Breast epithelium (tissue), 4 donors: Measurements from ENCODE around the gene SNRPD3. TPM values are rescaled to one million over a fixed set of nuclear protein-coding genes. Genes with fewer than 3 reads are reported as not detected.
"Not testable (repeated sequence)": the region's sequence is repeated elsewhere in the genome, so short reads cannot be mapped to it uniquely, and the experiment has no call there.

ENCODE experiments used
- DNase-seq, 2 donors: peaks; one replicate each; pipeline ENCODE4 v3.0.0-alpha.2; 2019; ENCODE audit warnings: low spot score in 2 of 2
- H3K27ac ChIP-seq, 2 donors: fragments of 200-600 bp; sonication (generic) in 1 of 2; one replicate each; pipeline ENCODE4 v1.5.1; 2016 to 2019; ENCODE audit warnings: mild to moderate bottlenecking in 1 of 2
- H3K27me3 ChIP-seq, 2 donors: fragments of 200-600 bp; sonication (generic) in 1 of 2; one replicate each; pipeline versions ENCODE4 v1.5.1 to v1.6.0; 2017 to 2019; ENCODE audit warnings: control low read depth in 1 of 2, mild to moderate bottlenecking in 1 of 2
- H3K36me3 ChIP-seq: fragments of 200-600 bp; one replicate; pipeline ENCODE4 v1.5.1; 2019
- H3K4me1 ChIP-seq, 2 donors: fragments of 200-600 bp; sonication (generic); one replicate each; pipeline ENCODE4 v1.5.1; 2016 to 2019; ENCODE audit warnings: control low read depth in 1 of 2
- H3K4me3 ChIP-seq, 3 donors: fragments of 200-600 bp; sonication (generic); 1 replicate in 2 of 3; 2 replicates in 1 of 3; pipeline ENCODE4 v1.5.1; 2016 to 2019; ENCODE audit warnings: mild to moderate bottlenecking in 3 of 3, moderate library complexity in 2 of 3
- H3K9me3 ChIP-seq, 2 donors: fragments of 200-600 bp; sonication (generic) in 1 of 2; one replicate each; pipeline ENCODE4 v1.5.1; 2016 to 2019; ENCODE audit warnings: control low read depth in 1 of 2
- POLR2A ChIP-seq: fragments of 450-650 bp; IDR thresholded peaks from one replicate; pipeline ENCODE4 v1.6.1; 2016; ENCODE audit warnings: antibody characterized with exemption, mild to moderate bottlenecking, moderate library complexity
- POLR2AphosphoS5 ChIP-seq, 3 donors: sonication (generic); formaldehyde crosslinking; IDR thresholded peaks; one replicate each; pipeline ENCODE4 v1.6.1; 2017; ENCODE audit warnings: antibody characterized with exemption in 3 of 3
- intact Hi-C: fragments of 100-400 bp; cut with DNase I; formaldehyde crosslinking; loops from one replicate; pipeline ENCODE4 v1.15.1; 2023; ENCODE audit warnings: low total_unique reads
- total RNA-seq, 3 donors: library from RNA; depleted of rRNA; stranded (reverse); fragments of >200 nt; gene quantifications; one replicate each; pipeline ENCODE4 v1.1.0, GENCODE V29; 2016
- TF ChIP-seq, protein P1 (sequence below), 3 donors: fragments of 450-650 bp; IDR thresholded peaks; one replicate each; pipeline ENCODE4 v1.5.1; 2016 to 2017; ENCODE audit warnings: antibody characterized with exemption in 3 of 3, mild to moderate bottlenecking in 3 of 3, moderate library complexity in 3 of 3

Gene SNRPD3
- total RNA-seq, 3 donors from 2014 or later = 105 to 148 (median 124) TPM

DNA sequence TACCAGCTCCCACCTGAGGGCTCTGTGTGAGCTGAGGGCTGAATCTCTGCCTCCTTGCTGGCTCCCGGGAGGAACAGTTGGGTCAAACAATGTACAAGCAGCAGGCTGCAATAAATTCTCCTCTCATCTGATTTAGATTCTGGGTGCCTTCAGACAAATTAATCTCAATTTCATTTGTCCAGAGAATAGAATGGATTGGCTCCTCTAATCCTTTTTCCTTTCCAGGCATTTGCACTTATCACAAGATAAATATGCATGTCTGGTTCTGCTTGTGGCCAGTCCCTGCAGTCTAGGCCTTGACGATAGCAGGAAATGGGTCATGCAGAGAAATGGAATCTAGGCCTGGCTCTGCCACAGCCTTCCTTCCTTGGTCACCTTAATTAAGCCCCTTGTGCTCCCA, 31.9 kb upstream of the SNRPD3 start:
- DNase-seq = no peak
- TF ChIP-seq POLR2A (no peak), POLR2AphosphoS5 (IDR thresholded peaks at IDR 0.05) (no peak)
- TF ChIP-seq, protein P1, sequence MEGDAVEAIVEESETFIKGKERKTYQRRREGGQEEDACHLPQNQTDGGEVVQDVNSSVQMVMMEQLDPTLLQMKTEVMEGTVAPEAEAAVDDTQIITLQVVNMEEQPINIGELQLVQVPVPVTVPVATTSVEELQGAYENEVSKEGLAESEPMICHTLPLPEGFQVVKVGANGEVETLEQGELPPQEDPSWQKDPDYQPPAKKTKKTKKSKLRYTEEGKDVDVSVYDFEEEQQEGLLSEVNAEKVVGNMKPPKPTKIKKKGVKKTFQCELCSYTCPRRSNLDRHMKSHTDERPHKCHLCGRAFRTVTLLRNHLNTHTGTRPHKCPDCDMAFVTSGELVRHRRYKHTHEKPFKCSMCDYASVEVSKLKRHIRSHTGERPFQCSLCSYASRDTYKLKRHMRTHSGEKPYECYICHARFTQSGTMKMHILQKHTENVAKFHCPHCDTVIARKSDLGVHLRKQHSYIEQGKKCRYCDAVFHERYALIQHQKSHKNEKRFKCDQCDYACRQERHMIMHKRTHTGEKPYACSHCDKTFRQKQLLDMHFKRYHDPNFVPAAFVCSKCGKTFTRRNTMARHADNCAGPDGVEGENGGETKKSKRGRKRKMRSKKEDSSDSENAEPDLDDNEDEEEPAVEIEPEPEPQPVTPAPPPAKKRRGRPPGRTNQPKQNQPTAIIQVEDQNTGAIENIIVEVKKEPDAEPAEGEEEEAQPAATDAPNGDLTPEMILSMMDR (IDR thresholded peaks at IDR 0.05) = no peak
- no peaks in the 10 kb centered on the region for H3K36me3 ChIP-seq
- H3K4me3 ChIP-seq = no peak overlapping the region
- no peaks in the 10 kb centered on the region for H3K9me3 ChIP-seq
- no peak overlapping the region for H3K27ac ChIP-seq
- intact Hi-C loops = no loop called here
- no peaks in the 10 kb centered on the region for H3K27me3 ChIP-seq
- no peaks in the 10 kb centered on the region for H3K4me1 ChIP-seq

- H3K4me1 ChIP-seq = no peaks in the 10 kb centered on the region
- intact Hi-C loops = no loop called here
- no peaks in the 10 kb centered on the region for H3K27me3 ChIP-seq
- H3K4me3 ChIP-seq = no peak overlapping the region
- H3K9me3 ChIP-seq = no peaks in the 10 kb centered on the region
- peak; percentile 64 to 70 for DNase-seq
- H3K27ac ChIP-seq = peak overlapping the region; percentile 2 to 42
- TF ChIP-seq POLR2A (no peak), POLR2AphosphoS5 (IDR thresholded peaks at IDR 0.05) (peak in 2 of 3 donors; percentile 34 to 70)
- TF ChIP-seq, protein P1 (IDR thresholded peaks at IDR 0.05) = peak; percentile 35 to 81 (median 78)
- no peaks in the 10 kb centered on the region for H3K36me3 ChIP-seq
Observed at GRCh38 chr22:24525416-24526037, 30.3 kb upstream of the SNRPD3 start.

DNA sequence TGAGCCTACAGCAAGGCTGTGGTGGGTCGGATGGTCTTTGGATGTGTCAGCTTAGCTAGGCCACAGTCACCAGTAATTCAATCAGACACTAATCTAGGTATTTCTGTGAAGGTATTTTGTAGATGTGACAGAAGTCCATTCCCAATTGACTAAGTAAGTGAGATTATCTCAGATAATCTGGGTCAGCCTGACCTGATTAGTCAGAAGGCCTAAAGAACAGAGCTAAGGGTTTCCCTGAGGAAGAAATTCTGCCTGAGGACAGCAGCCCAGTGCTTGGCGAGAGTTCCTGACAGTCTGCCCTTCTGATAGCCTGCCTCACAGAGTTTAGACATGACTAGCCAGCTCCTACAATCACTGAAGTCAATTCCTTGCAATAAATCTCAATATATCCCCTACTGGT, 29.6 kb upstream of the SNRPD3 start:
- Histone ChIP-seq H3K4me3 (no peak overlapping the region), H3K27me3 (no peaks in the 10 kb centered on the region), H3K27ac (peak overlapping the region in 1 of 2 donors; percentile 8), H3K36me3 (no peaks in the 10 kb centered on the region), H3K9me3 (no peaks in the 10 kb centered on the region), H3K4me1 (no peaks in the 10 kb centered on the region)
- intact Hi-C loops = no loop called here
- DNase-seq = no peak
- TF ChIP-seq POLR2AphosphoS5 (IDR thresholded peaks at IDR 0.05) (no peak), POLR2A (no peak)
- TF ChIP-seq, protein P1 (IDR thresholded peaks at IDR 0.05) = no peak

DNA sequence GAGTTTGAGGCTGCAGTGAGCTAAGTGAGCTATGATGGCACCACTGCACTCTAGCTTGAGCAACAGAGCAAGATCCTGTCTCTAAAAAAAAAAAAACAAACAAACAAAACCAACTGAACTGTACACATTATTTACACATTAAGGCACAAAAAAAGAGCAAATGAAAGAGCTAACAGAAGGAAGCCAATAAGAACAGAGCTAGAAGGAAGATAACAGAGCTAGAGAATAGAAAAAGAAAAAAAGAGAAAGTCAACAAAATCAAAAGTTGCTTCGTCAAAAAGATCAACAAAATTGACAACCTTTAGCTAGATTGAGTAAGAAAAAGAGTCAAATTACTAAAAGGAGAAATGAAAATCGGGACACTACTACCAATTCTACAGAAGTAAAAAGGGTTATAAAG, 25.9 kb upstream of the SNRPD3 start:
- Histone ChIP-seq H3K4me1 (no peaks in the 10 kb centered on the region), H3K4me3 (no peak overlapping the region), H3K36me3 (no peaks in the 10 kb centered on the region), H3K27me3 (no peaks in the 10 kb centered on the region), H3K9me3 (no peaks in the 10 kb centered on the region), H3K27ac (no peak overlapping the region)
- TF ChIP-seq POLR2A (no peak), POLR2AphosphoS5 (IDR thresholded peaks at IDR 0.05) (no peak)
- TF ChIP-seq, protein P1 (IDR thresholded peaks at IDR 0.05) = no peak
- DNase-seq = no peak
- intact Hi-C loops = no loop called here

DNA sequence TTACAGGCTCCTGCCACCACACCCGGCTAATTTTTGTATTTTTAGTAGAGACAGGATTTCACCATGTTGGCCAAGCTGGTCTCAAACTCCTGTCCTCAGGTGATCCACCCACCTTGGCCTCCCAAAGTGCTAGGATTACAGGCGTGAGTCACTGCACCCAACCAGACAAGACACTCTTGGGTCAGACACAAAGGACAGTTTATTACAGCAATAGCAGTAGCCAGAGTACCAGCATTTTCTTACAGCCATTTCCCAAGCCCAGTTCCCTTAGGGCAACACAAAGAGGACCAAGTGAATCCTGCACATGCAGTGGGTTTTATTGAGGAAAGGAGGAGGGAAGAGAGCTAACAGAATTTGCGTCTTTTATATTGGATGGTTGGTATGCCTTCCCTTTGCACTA, 24.8 kb upstream of the SNRPD3 start:
- H3K36me3 ChIP-seq, H3K27ac ChIP-seq, intact Hi-C loops, H3K27me3 ChIP-seq, H3K4me3 ChIP-seq, DNase-seq, H3K9me3 ChIP-seq, H3K4me1 ChIP-seq: not testable (repeated sequence)

DNA sequence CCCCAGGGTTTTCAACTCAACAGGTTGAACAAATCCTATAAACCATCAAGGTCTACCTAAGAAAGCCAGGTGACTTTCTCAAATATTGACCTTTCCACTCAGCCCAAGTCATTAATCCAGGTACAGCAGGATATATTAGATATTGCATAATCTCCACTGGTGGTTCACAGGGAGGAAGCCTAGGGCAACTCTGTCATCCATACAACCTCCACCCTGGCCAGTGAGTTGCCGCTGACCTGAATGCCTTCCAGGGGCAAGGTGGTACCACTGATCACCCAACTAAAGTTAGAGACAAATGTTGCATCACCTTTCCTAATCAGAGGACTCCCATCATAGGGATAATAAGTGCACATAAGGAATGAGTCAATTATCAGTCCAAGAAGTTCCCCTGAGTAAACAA, 23.7 kb upstream of the SNRPD3 start:
- no peaks in the 10 kb centered on the region for H3K36me3 ChIP-seq
- no peak for DNase-seq
- H3K9me3 ChIP-seq = no peaks in the 10 kb centered on the region
- no peak overlapping the region for H3K27ac ChIP-seq
- H3K27me3 ChIP-seq = no peaks in the 10 kb centered on the region
- TF ChIP-seq POLR2A (no peak), POLR2AphosphoS5 (IDR thresholded peaks at IDR 0.05) (no peak)
- TF ChIP-seq, protein P1 (IDR thresholded peaks at IDR 0.05) = no peak
- H3K4me1 ChIP-seq = no peaks in the 10 kb centered on the region
- H3K4me3 ChIP-seq = no peak overlapping the region
- intact Hi-C loops = no loop called here
